K562 (cell line): ENCODE data around the gene TMEM25. TPM values are rescaled to one million over a fixed set of nuclear protein-coding genes. Genes with fewer than 3 reads are reported as not detected.

Source experiments
- MGA ChIP-seq: fragments of 450-650 bp; IDR thresholded peaks from 2 replicates; pipeline ENCODE4 v1.6.1; 2016; ENCODE audit warnings: mild to moderate bottlenecking, moderate library complexity
- NCOA6 ChIP-seq: fragments of 450-650 bp; IDR thresholded peaks from 2 replicates; pipeline ENCODE4 v1.6.1; 2017; ENCODE audit warnings: mild to moderate bottlenecking
- SMAD1 ChIP-seq: fragments of 150-350 bp; IDR thresholded peaks from 2 replicates; pipeline ENCODE4 v1.6.1; 2014; ENCODE audit warnings: low read length, low read depth; ENCODE audit not compliant: partially characterized antibody
- polyA plus RNA-seq, 8 experiments: library from polyadenylated mRNA; depleted of rRNA in 4 of 8; stranded (reverse) in 5 of 8; unstranded in 3 of 8; fragments of >200 nt; fragmentation: Nextera tagmentation in 2 of 8; fragmentation: Illumina TruSeq in 1 of 8; extraction: Ambion mirVana in 2 of 8; extraction: Trizol in 1 of 8; gene quantifications; 2 replicates each; pipeline versions ENCODE4 v1.2.1 to v1.2.3, GENCODE V29; 2011 to 2014; ENCODE audit warnings: inconsistent platforms in 1 of 8, missing spikeins in 1 of 8
- total RNA-seq, 7 experiments: library from RNA; depleted of rRNA in 6 of 7; stranded (reverse); fragments of >200 nt in 6 of 7; fragmentation: Illumina TruSeq in 2 of 7; extraction: Trizol in 2 of 7; gene quantifications; 2 replicates each; pipeline versions ENCODE4 v1.2.1 to v1.2.3, GENCODE V29; 2011 to 2021; ENCODE audit warnings: low replicate concordance in 1 of 7

TMEM25 gene
- total and polyA plus RNA-seq, 9 of the 15 experiments (the other 6 are each of a cell fraction or from before 2014, with no cell fraction given) = 0.34 to 3.8 (median 2.0) TPM

- TF ChIP-seq MGA (no peak), NCOA6 (no peak), SMAD1 (no peak)
These were observed 50.1 kb downstream of the TMEM25 start (continued) for GRCh38 chr11:118581057-118581456.

Other genes starting within 250 kb of the TMEM25 start
Only the 7 nearest of the 11 such genes appear.
- 294 and 333 TPM in 2 replicates for gene ATP5MG, start 129.6 kb upstream of the TMEM25 start, total RNA-seq (2014; rRNA removed)
- 422 and 434 TPM in 2 replicates for gene ATP5MG, start 129.6 kb upstream of the TMEM25 start, total RNA-seq (2014; rRNA removed; fragmentation: Illumina TruSeq; extraction: Trizol)
- gene ATP5MG, start 129.6 kb upstream of the TMEM25 start, total RNA-seq (2015; rRNA removed; fragmentation: Illumina TruSeq; extraction: Trizol) = 366 and 426 TPM in 2 replicates
- gene ATP5MG, start 129.6 kb upstream of the TMEM25 start, total RNA-seq (2021) = 390 and 391 TPM in 2 replicates
- 609 and 759 TPM in 2 replicates for gene ATP5MG, start 129.6 kb upstream of the TMEM25 start, polyA plus RNA-seq (2011; rRNA removed)
- 301 and 302 TPM in 2 replicates for gene ATP5MG, start 129.6 kb upstream of the TMEM25 start, polyA plus RNA-seq (2014; fragmentation: Illumina TruSeq; extraction: Trizol)
- gene ATP5MG, start 129.6 kb upstream of the TMEM25 start, polyA plus RNA-seq (2014; fragmentation: Nextera tagmentation; extraction: Ambion mirVana) = 1,000 to 10,000 TPM; 1,842 to 2,138 TPM
- 512 and 785 TPM in 2 replicates for gene ATP5MG, start 129.6 kb upstream of the TMEM25 start, polyA plus RNA-seq (2014; rRNA removed)
- gene KMT2A, start 94.7 kb upstream of the TMEM25 start, total RNA-seq (2014; rRNA removed) = 27.0 and 34.8 TPM in 2 replicates
- 37.0 and 44.1 TPM in 2 replicates for gene KMT2A, start 94.7 kb upstream of the TMEM25 start, total RNA-seq (2014; rRNA removed; fragmentation: Illumina TruSeq; extraction: Trizol)
- gene KMT2A, start 94.7 kb upstream of the TMEM25 start, total RNA-seq (2015; rRNA removed; fragmentation: Illumina TruSeq; extraction: Trizol) = 32.9 and 33.7 TPM in 2 replicates
- gene KMT2A, start 94.7 kb upstream of the TMEM25 start, total RNA-seq (2021) = 58.9 and 59.9 TPM in 2 replicates
- gene KMT2A, start 94.7 kb upstream of the TMEM25 start, polyA plus RNA-seq (2011; rRNA removed) = 28.3 and 30.4 TPM in 2 replicates
- 41.6 and 48.9 TPM in 2 replicates for gene KMT2A, start 94.7 kb upstream of the TMEM25 start, polyA plus RNA-seq (2014; fragmentation: Illumina TruSeq; extraction: Trizol)
- gene KMT2A, start 94.7 kb upstream of the TMEM25 start, polyA plus RNA-seq (2014; fragmentation: Nextera tagmentation; extraction: Ambion mirVana) = 10 to 100 TPM in 1 of 2 experiments, 1 to 10 TPM in 1; 9.6 to 10.8 TPM
- gene KMT2A, start 94.7 kb upstream of the TMEM25 start, polyA plus RNA-seq (2014; rRNA removed) = 32.6 and 36.9 TPM in 2 replicates
- 0.78 TPM in 1 of 2 replicates, not detected in the other for gene TTC36, start 3.7 kb upstream of the TMEM25 start, total RNA-seq (2014; rRNA removed)
- not detected in 2 replicates for gene TTC36, start 3.7 kb upstream of the TMEM25 start, total RNA-seq (2014; rRNA removed; fragmentation: Illumina TruSeq; extraction: Trizol)
- not detected in 2 replicates for gene TTC36, start 3.7 kb upstream of the TMEM25 start, total RNA-seq (2015; rRNA removed; fragmentation: Illumina TruSeq; extraction: Trizol)
- gene TTC36, start 3.7 kb upstream of the TMEM25 start, total RNA-seq (2021) = 0.22 and 0.36 TPM in 2 replicates
- not detected in 2 replicates for gene TTC36, start 3.7 kb upstream of the TMEM25 start, polyA plus RNA-seq (2011; rRNA removed)
- not detected in 2 replicates for gene TTC36, start 3.7 kb upstream of the TMEM25 start, polyA plus RNA-seq (2014; fragmentation: Illumina TruSeq; extraction: Trizol)
- gene TTC36, start 3.7 kb upstream of the TMEM25 start, polyA plus RNA-seq (2014; fragmentation: Nextera tagmentation; extraction: Ambion mirVana) = not detected
- gene TTC36, start 3.7 kb upstream of the TMEM25 start, polyA plus RNA-seq (2014; rRNA removed) = 0.23 and 0.59 TPM in 2 replicates
- gene IFT46, start 34.7 kb downstream of the TMEM25 start, total RNA-seq (2014; rRNA removed) = 11.8 and 12.0 TPM in 2 replicates
- gene IFT46, start 34.7 kb downstream of the TMEM25 start, total RNA-seq (2014; rRNA removed; fragmentation: Illumina TruSeq; extraction: Trizol) = 14.3 and 15.2 TPM in 2 replicates
- 15.2 and 16.6 TPM in 2 replicates for gene IFT46, start 34.7 kb downstream of the TMEM25 start, total RNA-seq (2015; rRNA removed; fragmentation: Illumina TruSeq; extraction: Trizol)
- gene IFT46, start 34.7 kb downstream of the TMEM25 start, total RNA-seq (2021) = 9.9 and 10.1 TPM in 2 replicates
- 16.8 and 30.4 TPM in 2 replicates for gene IFT46, start 34.7 kb downstream of the TMEM25 start, polyA plus RNA-seq (2011; rRNA removed)
- 15.9 and 18.9 TPM in 2 replicates for gene IFT46, start 34.7 kb downstream of the TMEM25 start, polyA plus RNA-seq (2014; fragmentation: Illumina TruSeq; extraction: Trizol)
- gene IFT46, start 34.7 kb downstream of the TMEM25 start, polyA plus RNA-seq (2014; fragmentation: Nextera tagmentation; extraction: Ambion mirVana) = 10 to 100 TPM; 24.2 to 29.5 TPM
- gene IFT46, start 34.7 kb downstream of the TMEM25 start, polyA plus RNA-seq (2014; rRNA removed) = 14.3 and 14.8 TPM in 2 replicates
- gene ARCN1, start 41.2 kb downstream of the TMEM25 start, total RNA-seq (2014; rRNA removed) = 47.4 and 50.4 TPM in 2 replicates
- 76.4 and 87.6 TPM in 2 replicates for gene ARCN1, start 41.2 kb downstream of the TMEM25 start, total RNA-seq (2014; rRNA removed; fragmentation: Illumina TruSeq; extraction: Trizol)
- 72.3 and 77.9 TPM in 2 replicates for gene ARCN1, start 41.2 kb downstream of the TMEM25 start, total RNA-seq (2015; rRNA removed; fragmentation: Illumina TruSeq; extraction: Trizol)
- 87.6 and 94.4 TPM in 2 replicates for gene ARCN1, start 41.2 kb downstream of the TMEM25 start, total RNA-seq (2021)
- 224 and 237 TPM in 2 replicates for gene ARCN1, start 41.2 kb downstream of the TMEM25 start, polyA plus RNA-seq (2011; rRNA removed)
- gene ARCN1, start 41.2 kb downstream of the TMEM25 start, polyA plus RNA-seq (2014; fragmentation: Illumina TruSeq; extraction: Trizol) = 109 and 126 TPM in 2 replicates
- gene ARCN1, start 41.2 kb downstream of the TMEM25 start, polyA plus RNA-seq (2014; fragmentation: Nextera tagmentation; extraction: Ambion mirVana) = 10 to 100 TPM; 30.0 to 43.5 TPM
- gene ARCN1, start 41.2 kb downstream of the TMEM25 start, polyA plus RNA-seq (2014; rRNA removed) = 75.8 and 81.0 TPM in 2 replicates
- 17.8 and 21.2 TPM in 2 replicates for gene PHLDB1, start 76.4 kb downstream of the TMEM25 start, total RNA-seq (2014; rRNA removed)
- 7.7 and 8.5 TPM in 2 replicates for gene PHLDB1, start 76.4 kb downstream of the TMEM25 start, total RNA-seq (2014; rRNA removed; fragmentation: Illumina TruSeq; extraction: Trizol)
- gene PHLDB1, start 76.4 kb downstream of the TMEM25 start, total RNA-seq (2015; rRNA removed; fragmentation: Illumina TruSeq; extraction: Trizol) = 12.0 and 12.3 TPM in 2 replicates
- 27.0 and 28.7 TPM in 2 replicates for gene PHLDB1, start 76.4 kb downstream of the TMEM25 start, total RNA-seq (2021)
- gene PHLDB1, start 76.4 kb downstream of the TMEM25 start, polyA plus RNA-seq (2011; rRNA removed) = 17.0 and 21.7 TPM in 2 replicates
- 14.2 and 16.2 TPM in 2 replicates for gene PHLDB1, start 76.4 kb downstream of the TMEM25 start, polyA plus RNA-seq (2014; fragmentation: Illumina TruSeq; extraction: Trizol)
- gene PHLDB1, start 76.4 kb downstream of the TMEM25 start, polyA plus RNA-seq (2014; fragmentation: Nextera tagmentation; extraction: Ambion mirVana) = 1 to 10 TPM; 2.0 to 3.1 TPM
- gene PHLDB1, start 76.4 kb downstream of the TMEM25 start, polyA plus RNA-seq (2014; rRNA removed) = 17.1 and 18.9 TPM in 2 replicates
- not detected in 2 replicates for gene TREH, start 148.5 kb downstream of the TMEM25 start, total RNA-seq (2014; rRNA removed)
- gene TREH, start 148.5 kb downstream of the TMEM25 start, total RNA-seq (2014; rRNA removed; fragmentation: Illumina TruSeq; extraction: Trizol) = not detected in 2 replicates
- not detected in 2 replicates for gene TREH, start 148.5 kb downstream of the TMEM25 start, total RNA-seq (2015; rRNA removed; fragmentation: Illumina TruSeq; extraction: Trizol)
- not detected in 2 replicates for gene TREH, start 148.5 kb downstream of the TMEM25 start, total RNA-seq (2021)
- not detected in 2 replicates for gene TREH, start 148.5 kb downstream of the TMEM25 start, polyA plus RNA-seq (2011; rRNA removed)
- gene TREH, start 148.5 kb downstream of the TMEM25 start, polyA plus RNA-seq (2014; fragmentation: Illumina TruSeq; extraction: Trizol) = not detected in 2 replicates
- under 1 TPM; 0.11 to 0.20 TPM for gene TREH, start 148.5 kb downstream of the TMEM25 start, polyA plus RNA-seq (2014; fragmentation: Nextera tagmentation; extraction: Ambion mirVana)
- gene TREH, start 148.5 kb downstream of the TMEM25 start, polyA plus RNA-seq (2014; rRNA removed) = 0.09 TPM in 1 of 2 replicates, not detected in the other